HG03432 (cell line): ENCODE results near the gene SBNO2.

Source experiments
- ATAC-seq: cut with Tn5 transposase; IDR thresholded peaks from one replicate; pipeline ENCODE4 v1.9.1; 2021; ENCODE audit warnings: mild to moderate bottlenecking, moderate library complexity; ENCODE audit not compliant: unreplicated experiment

Gene SBNO2

GRCh38 chr19:1107661-1108261 is 66.3 kb downstream of the SBNO2 start:
- no peak for ATAC-seq

- no peak for ATAC-seq
Measured at GRCh38 chr19:1106841-1107660, 67.0 kb downstream of the SBNO2 start.

- ATAC-seq: no peak
Measured at GRCh38 chr19:1105873-1106840, 67.9 kb downstream of the SBNO2 start.

- peak; percentile 0 for ATAC-seq
Measured at GRCh38 chr19:1105008-1105872, 68.8 kb downstream of the SBNO2 start.

- ATAC-seq: peak; percentile 37
Measured at GRCh38 chr19:1104311-1105007, 69.6 kb downstream of the SBNO2 start.

- peak; percentile 68 for ATAC-seq
Measured at GRCh38 chr19:1103708-1104310, 70.3 kb downstream of the SBNO2 start, which contains the start of gene GPX4. Gene GPX4 (plus strand): TSS chr19:1103994. CDS start chr19:1104044, 50 bp downstream.

- ATAC-seq: no peak
Measured at GRCh38 chr19:1103132-1103707, 70.8 kb downstream of the SBNO2 start.

- ATAC-seq: peak; percentile 16
Measured at GRCh38 chr19:1102407-1103131, 71.5 kb downstream of the SBNO2 start.

GRCh38 chr19:1101337-1101698 is 72.8 kb downstream of the SBNO2 start:
- no peak for ATAC-seq

- no peak for ATAC-seq
Measured at GRCh38 chr19:1098177-1099051, 75.7 kb downstream of the SBNO2 start.

GRCh38 chr19:1097810-1098176 is 76.3 kb downstream of the SBNO2 start:
- no peak for ATAC-seq

GRCh38 chr19:1094978-1095701 is 78.9 kb downstream of the SBNO2 start, which contains the start of gene POLR2E:
Gene POLR2E (minus strand): TSS chr19:1095375. CDS start chr19:1095315, 60 bp downstream.
- ATAC-seq: peak; percentile 83

GRCh38 chr19:1094655-1094977 is 79.5 kb downstream of the SBNO2 start:
- no peak for ATAC-seq

- ATAC-seq: no peak
Measured at GRCh38 chr19:1093811-1094553, 80.1 kb downstream of the SBNO2 start.

- no peak for ATAC-seq
Measured at GRCh38 chr19:1093330-1093729, 80.7 kb downstream of the SBNO2 start.

GRCh38 chr19:1091544-1092175 is 82.4 kb downstream of the SBNO2 start:
- no peak for ATAC-seq
